CMK (cell line): ENCODE results near the gene EXOC3L1.

Experiments
- DNase-seq: peaks from one replicate; pipeline ENCODE4 v3.0.0-alpha.2; 2010; ENCODE audit warnings: low read depth

EXOC3L1 gene

DNA sequence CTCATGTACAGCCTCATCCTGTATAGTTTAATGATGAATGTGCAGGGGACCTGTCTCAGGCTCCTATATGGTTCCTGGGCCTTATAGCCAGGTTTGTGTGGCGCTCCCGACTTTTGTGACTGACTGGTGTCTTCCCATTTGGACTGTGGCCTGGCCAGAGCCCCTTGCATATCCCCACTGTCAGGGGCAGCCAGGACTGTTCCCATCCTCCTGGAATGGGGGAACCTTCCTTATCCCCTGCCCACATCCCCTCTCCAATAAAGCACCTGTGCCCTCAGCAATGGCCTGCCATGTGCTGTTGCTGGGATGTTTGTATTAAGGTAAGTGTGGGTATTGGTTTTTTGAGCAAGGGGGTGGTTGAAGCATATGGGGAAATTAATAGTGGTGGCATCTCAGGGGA, 41.7 kb downstream of the EXOC3L1 start:
- DNase-seq: no peak

GRCh38 chr16:67147437-67148140, 42.3 kb downstream of the EXOC3L1 start:
- DNase-seq: no peak

DNA sequence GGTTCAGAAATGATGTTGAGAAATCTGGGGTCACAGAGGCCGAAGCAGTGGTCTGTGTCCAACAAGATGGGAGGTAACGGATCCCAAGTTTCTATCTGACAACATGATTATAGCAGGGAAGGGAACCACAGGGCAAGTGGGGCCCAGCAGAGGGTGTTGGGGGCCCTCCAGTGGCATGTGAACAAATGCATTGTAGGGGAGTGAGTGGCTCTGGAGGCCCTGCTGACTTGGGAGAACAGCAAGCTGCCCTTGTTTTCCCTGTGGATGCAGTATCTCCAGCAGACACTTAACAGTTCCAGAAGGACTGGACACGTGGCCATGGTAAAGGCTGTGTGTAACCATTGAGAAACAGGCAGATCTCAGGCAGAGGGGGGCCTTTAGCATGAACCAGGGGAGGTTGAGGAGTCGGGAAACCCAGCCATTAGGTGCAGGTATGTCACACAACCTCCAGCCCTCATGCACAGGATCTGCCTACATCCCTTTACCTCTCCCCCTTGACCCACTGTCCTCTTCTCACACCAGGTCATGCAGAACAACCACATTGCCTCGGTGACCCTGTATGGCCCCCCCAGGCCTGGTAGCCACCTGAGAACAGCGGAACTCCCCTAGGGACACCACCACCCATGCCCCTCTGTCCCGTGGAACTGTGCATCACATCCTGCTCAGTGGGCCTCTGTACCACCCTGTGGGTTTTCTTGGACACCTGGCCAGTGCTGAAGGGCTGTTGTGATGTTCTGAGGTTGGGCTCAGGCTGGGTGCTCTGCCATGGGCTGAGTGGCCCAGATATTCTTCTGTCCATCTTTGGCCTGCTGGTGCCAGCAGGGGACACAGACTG, 43.2 kb downstream of the EXOC3L1 start:
- DNase-seq: no peak

- DNase-seq: no peak
These were observed 44.2 kb downstream of the EXOC3L1 start for GRCh38 chr16:67145746-67146145.

GRCh38 chr16:67144943-67145342, 45.0 kb downstream of the EXOC3L1 start:
- no peak for DNase-seq

DNA sequence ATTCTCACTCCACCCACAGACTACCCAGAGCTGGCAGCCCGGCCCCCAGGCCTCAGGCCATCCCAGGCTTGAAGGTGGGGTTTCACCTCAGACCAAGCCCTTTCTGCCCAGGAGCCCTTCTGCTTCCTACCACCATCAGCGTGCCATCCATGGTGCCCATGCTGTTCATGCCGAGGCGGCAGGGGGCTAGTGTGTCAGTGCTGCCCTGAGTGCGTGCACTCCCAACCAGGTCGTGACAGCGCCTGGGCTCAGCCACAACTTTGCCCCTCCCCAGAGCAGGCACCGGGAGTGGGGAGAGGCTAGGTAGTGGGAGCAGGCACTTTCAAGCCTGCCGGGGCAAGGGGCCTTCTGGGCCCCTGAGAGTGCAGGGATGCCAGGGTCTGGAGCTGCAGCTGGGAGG, 47.6 kb downstream of the EXOC3L1 start:
- DNase-seq: no peak

DNA sequence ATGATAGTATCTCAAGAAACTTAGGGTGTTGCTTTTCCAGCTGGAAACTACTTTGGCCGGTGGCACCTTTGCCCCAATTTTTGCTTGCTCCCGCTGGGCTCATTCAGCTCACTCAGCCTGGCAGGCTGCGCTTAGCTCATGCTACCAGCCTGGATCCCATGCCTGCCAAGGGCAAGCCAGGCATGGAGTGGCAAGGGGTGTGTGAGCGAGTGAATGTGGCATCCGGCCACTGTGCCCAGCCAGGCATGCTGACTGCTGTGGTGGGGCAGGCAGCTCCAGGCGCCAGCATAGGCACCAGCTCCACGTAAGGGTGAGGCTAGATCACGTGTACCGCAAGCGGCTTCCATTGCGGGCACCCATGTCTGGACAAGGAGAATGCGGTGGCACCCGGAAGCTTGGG, 48.5 kb downstream of the EXOC3L1 start:
- no peak for DNase-seq

GRCh38 chr16:67137605-67138004, 52.3 kb downstream of the EXOC3L1 start:
- no peak for DNase-seq
